ENCODE measurements around the gene DAW1. TPM values are rescaled to one million over a fixed set of nuclear protein-coding genes. Genes with fewer than 3 reads are reported as not detected.

DAW1 gene
- total and polyA plus RNA-seq, 2 of the 13 experiments (the other 11 are each of a cell fraction or from before 2014, with no cell fraction given), result not detected

GRCh38 chr2:227881866-227882517, 10.6 kb downstream of the DAW1 start (continued):
- TF ChIP-seq ZNF430 (CRISPR knock-in tag; IDR thresholded peaks at IDR 0.05) (no peak), FOSL2 (CRISPR knock-in tag; IDR thresholded peaks at IDR 0.05) (peak; percentile 70), MLX (CRISPR knock-in tag; IDR thresholded peaks at IDR 0.05) (no peak), ZNF33B (CRISPR knock-in tag; IDR thresholded peaks at IDR 0.05) (no peak), EP300 (IDR thresholded peaks at IDR 0.05; ENCODE audit: low read depth in 2 of 2, low read length in 2 of 2) (no peak), EP300 (CRISPR knock-in tag; IDR thresholded peaks at IDR 0.05; ENCODE audit: borderline replicate concordance) (no peak), ZNF337 (CRISPR knock-in tag; IDR thresholded peaks at IDR 0.05; ENCODE audit: borderline replicate concordance, low read depth) (no peak), RARA (CRISPR knock-in tag; IDR thresholded peaks at IDR 0.05) (0 out of 2 replicates have a peak, but pooled peaks have one; percentile 56), ZNF18 (CRISPR knock-in tag; IDR thresholded peaks at IDR 0.05; ENCODE audit: insufficient replicate concordance) (no peak), SALL1 (CRISPR knock-in tag; IDR thresholded peaks at IDR 0.05) (0 out of 2 replicates have a peak, but pooled peaks have one; percentile 14)

- 0% methylated on average over 4 of the region's 6 CpGs for WGBS (ENCODE audit: low lambda C conversion rate)
- no peak overlapping the region; a peak in 1 of 6 replicates for H3K4me3 ChIP-seq (replicated peaks in 1 of 3; ENCODE audit: insufficient read depth in 1 of 3, low read depth in 2 of 3, low read length in 3 of 3)
- peak; percentile 75 for DNase-seq (ENCODE audit: low spot score)
- no peak overlapping the region for H3K9ac ChIP-seq (ENCODE audit: insufficient read depth, low read depth, low read length)
- no peaks in the 10 kb centered on the region; a peak in 1 of 5 replicates for H3K27me3 ChIP-seq (ENCODE audit: control insufficient read depth in 1 of 2, insufficient read depth in 2 of 2, low read length in 2 of 2)
- no peaks in the 10 kb centered on the region for H3K36me3 ChIP-seq (replicated peaks in 1 of 2; ENCODE audit: control insufficient read depth in 1 of 2, insufficient read depth in 2 of 2, low read length in 2 of 2)
- H3K9me3 ChIP-seq (ENCODE audit: low read length), result no peaks in the 10 kb centered on the region
- H3K79me2 ChIP-seq (ENCODE audit: insufficient read depth, low read length), result no peaks in the 10 kb centered on the region
- intact Hi-C loops (cut with micrococcal nuclease; ENCODE audit: unreplicated experiment) (loop anchor here (1.0 kb wide), 4 partner anchors 66 to 755 kb away; no protein-coding TSS in a partner anchor), in situ Hi-C loops (cut with HindIII; ENCODE audit: extremely low pct_ligation_motif_present, low pct_unique_long_range_greater_than_20kb) (loop anchor here (10.0 kb wide), 1 partner anchor 230 kb away; no protein-coding TSS in a partner anchor)
- ChIA-PET CTCF (ENCODE audit: low intra/inter-chr PET ratio, low total read pairs) (interaction anchor here (0.6 to 2.7 kb wide), 8 partner anchors 21 to 754 kb away, joined by 3 to 16 read pairs (median 8); partner anchors contain the start of gene CCL20), POLR2A (no interaction called here)
- no peak overlapping the region for H2AFZ ChIP-seq (ENCODE audit: low read length)
- peak; percentile 87 for FAIRE-seq
- peak; percentile 100 for ATAC-seq
- BruUV-seq (replicated peaks), result no TSS peak
- H3K4me1 ChIP-seq (ENCODE audit: insufficient read depth, low read length), result peaks cover 20% of the 10 kb centered on the region; the same call in 1 of the 2 replicates
- H3K4me2 ChIP-seq (ENCODE audit: low read depth, low read length), result peak overlapping the region; percentile 62
- no peak overlapping the region for H3K27ac ChIP-seq (ENCODE audit: extremely low read length, insufficient read depth, low read length)
- H4K20me1 ChIP-seq (ENCODE audit: insufficient read depth, low read length), result no peaks in the 10 kb centered on the region
- TF ChIP-seq MIER3 (CRISPR knock-in tag; IDR thresholded peaks at IDR 0.05; ENCODE audit: borderline replicate concordance), result peak; percentile 79; the same call in 1 of the 2 replicates
- peak; percentile 37; the same call in 1 of the 2 replicates for TF ChIP-seq RXRA (CRISPR knock-in tag; IDR thresholded peaks at IDR 0.05)
- TF ChIP-seq RFX5 (IDR thresholded peaks at IDR 0.05; ENCODE audit: low read depth, low read length), result no peak
- peak; percentile 51; the same call in 1 of the 2 replicates for TF ChIP-seq ATF2 (CRISPR knock-in tag; IDR thresholded peaks at IDR 0.05)
- TF ChIP-seq ERF (CRISPR knock-in tag; IDR thresholded peaks at IDR 0.05), result peak; percentile 70
- TF ChIP-seq JARID2 (CRISPR knock-in tag; IDR thresholded peaks at IDR 0.05; ENCODE audit: insufficient replicate concordance), result peak; percentile 66
- 0 out of 2 replicates have a peak, but pooled peaks have one; percentile 39 for TF ChIP-seq THAP11 (CRISPR knock-in tag; IDR thresholded peaks at IDR 0.05)
- peak; percentile 99 for TF ChIP-seq XRCC5 (optimal IDR thresholded peaks at IDR 0.05; ENCODE audit: low read length)
- TF ChIP-seq ZNF44 (CRISPR knock-in tag; IDR thresholded peaks at IDR 0.05), result 0 out of 2 replicates have a peak, but pooled peaks have one; percentile 43
- TF ChIP-seq BHLHE40 (IDR thresholded peaks at IDR 0.05; ENCODE audit: low read length), result peak; percentile 28; the same call in 1 of the 2 replicates
- TF ChIP-seq KAT8 (CRISPR knock-in tag; IDR thresholded peaks at IDR 0.05), result peak; percentile 49; the same call in 1 of the 2 replicates
Measured at GRCh38 chr2:227884511-227884947, 13.1 kb downstream of the DAW1 start.

Measured in HepG2 (cell line).